ENCODE measurements around the gene CHST7. TPM values are rescaled to one million over a fixed set of nuclear protein-coding genes. Genes with fewer than 3 reads are reported as not detected.

Gene CHST7
- total RNA-seq, 2 experiments from 2014 or later, result 4.0 to 4.6 TPM

- H3K27ac Mint-ChIP-seq, result no peak overlapping the region
- Histone ChIP-seq H3K36me3 (ENCODE audit: insufficient read depth, low read length) (no peaks in the 10 kb centered on the region), H3K4me3 (ENCODE audit: low read length) (no peak overlapping the region), H3K4me1 (ENCODE audit: insufficient read depth, low read length) (peaks cover 47% of the 10 kb centered on the region), H3K9me3 (ENCODE audit: control insufficient read depth in 1 of 2, insufficient read depth in 1 of 2, low read length in 2 of 2) (no peaks in the 10 kb centered on the region), H3K27ac (ENCODE audit: low read depth in 1 of 2, low read length in 2 of 2) (no peak overlapping the region), H3K27me3 (ENCODE audit: control insufficient read depth in 1 of 2, insufficient read depth in 2 of 2, low read length in 2 of 2) (no peaks in the 10 kb centered on the region)
- H3K4me1 Mint-ChIP-seq (ENCODE audit: low read depth), result peaks cover 29% of the 10 kb centered on the region
- DNase-seq (no peak), ATAC-seq (ENCODE audit: poor library complexity) (no peak)
- POLR2A ChIA-PET, result interaction anchor here (1.1 to 1.2 kb wide), 2 partner anchors 8 to 32 kb away, joined by 5 to 7 read pairs; no protein-coding TSS in a partner anchor
- peaks cover 9% of the 10 kb centered on the region for H3K36me3 Mint-ChIP-seq (ENCODE audit: low read depth)
- no peaks in the 10 kb centered on the region for H3K27me3 Mint-ChIP-seq
- H3K9me3 Mint-ChIP-seq, result no peaks in the 10 kb centered on the region
- TF ChIP-seq CTCF (IDR thresholded peaks at IDR 0.05), result no peak
- intact Hi-C loops (cut with DNase I, micrococcal nuclease), result loop anchor here in 1 of 2 experiments (10.0 kb wide), 1 partner anchor 774 kb away; no protein-coding TSS in a partner anchor
- H3K4me3 Mint-ChIP-seq, result peak overlapping the region; percentile 27
- CTCF ChIA-PET, result interaction anchor here (0.6 to 1.0 kb wide), 2 partner anchors 9 to 19 kb away, joined by 3 read pairs; no protein-coding TSS in a partner anchor
These were observed 5.7 kb downstream of the CHST7 start for GRCh38 chrX:46579250-46579649.

DNA sequence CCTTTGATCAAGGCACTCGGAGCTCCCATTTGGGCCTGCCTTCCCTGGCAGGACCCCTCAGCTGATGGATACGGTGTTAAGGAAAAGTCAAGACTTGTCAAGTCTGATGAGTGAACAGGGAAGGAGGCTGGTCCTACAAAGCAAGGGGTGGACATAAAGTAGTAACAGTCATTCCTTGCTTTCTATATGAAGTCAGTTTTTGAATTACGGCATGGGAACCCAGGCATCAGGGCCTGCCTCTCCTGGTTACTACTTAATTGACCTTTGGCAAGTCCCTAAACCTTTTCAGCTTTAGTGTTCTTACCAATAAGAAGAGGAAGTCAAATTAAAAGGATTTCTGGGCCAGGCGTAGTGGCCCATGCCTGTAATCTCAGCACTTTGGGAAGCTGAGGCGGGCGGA, 7.0 kb downstream of the CHST7 start:
- intact Hi-C loops (cut with DNase I, micrococcal nuclease), result no loop called here
- H3K4me3 Mint-ChIP-seq, result no peak overlapping the region
- Histone ChIP-seq H3K27me3 (ENCODE audit: control insufficient read depth in 1 of 2, insufficient read depth in 2 of 2, low read length in 2 of 2) (no peaks in the 10 kb centered on the region), H3K9me3 (ENCODE audit: control insufficient read depth in 1 of 2, insufficient read depth in 1 of 2, low read length in 2 of 2) (no peaks in the 10 kb centered on the region), H3K27ac (ENCODE audit: low read depth in 1 of 2, low read length in 2 of 2) (no peak overlapping the region), H3K4me1 (ENCODE audit: insufficient read depth, low read length) (peaks cover 38% of the 10 kb centered on the region), H3K36me3 (ENCODE audit: insufficient read depth, low read length) (no peaks in the 10 kb centered on the region), H3K4me3 (ENCODE audit: low read length) (no peak overlapping the region)
- ATAC-seq (ENCODE audit: poor library complexity) (no peak), DNase-seq (no peak)
- POLR2A ChIA-PET, result no interaction called here
- TF ChIP-seq CTCF (IDR thresholded peaks at IDR 0.05), result no peak
- CTCF ChIA-PET, result interaction anchor here (0.7 kb wide), 1 partner anchor 10 kb away, joined by 4 read pairs; no protein-coding TSS in a partner anchor
- peaks cover 9% of the 10 kb centered on the region for H3K36me3 Mint-ChIP-seq (ENCODE audit: low read depth)
- H3K27ac Mint-ChIP-seq, result no peak overlapping the region
- no peaks in the 10 kb centered on the region for H3K27me3 Mint-ChIP-seq
- H3K4me1 Mint-ChIP-seq (ENCODE audit: low read depth), result peaks cover 30% of the 10 kb centered on the region
- no peaks in the 10 kb centered on the region for H3K9me3 Mint-ChIP-seq

GRCh38 chrX:46582325-46582724, 8.8 kb downstream of the CHST7 start:
- peaks cover 5% of the 10 kb centered on the region for H3K36me3 Mint-ChIP-seq (ENCODE audit: low read depth)
- H3K4me1 ChIP-seq (ENCODE audit: insufficient read depth, low read length), result peaks cover 41% of the 10 kb centered on the region
- H3K36me3 ChIP-seq (ENCODE audit: insufficient read depth, low read length), result no peaks in the 10 kb centered on the region
- ATAC-seq (ENCODE audit: poor library complexity) (no peak), DNase-seq (no peak)
- no peak overlapping the region for H3K4me3 ChIP-seq (ENCODE audit: low read length)
- H3K4me3 Mint-ChIP-seq, result no peak overlapping the region
- H3K27ac ChIP-seq (ENCODE audit: low read depth in 1 of 2, low read length in 2 of 2), result no peak overlapping the region
- CTCF ChIA-PET, result no interaction called here
- H3K27me3 ChIP-seq (ENCODE audit: control insufficient read depth in 1 of 2, insufficient read depth in 2 of 2, low read length in 2 of 2), result no peaks in the 10 kb centered on the region
- no peaks in the 10 kb centered on the region for H3K9me3 ChIP-seq (ENCODE audit: control insufficient read depth in 1 of 2, insufficient read depth in 1 of 2, low read length in 2 of 2)
- no peak overlapping the region for H3K27ac Mint-ChIP-seq
- no peak for TF ChIP-seq CTCF (IDR thresholded peaks at IDR 0.05)
- intact Hi-C loops (cut with DNase I, micrococcal nuclease), result no loop called here
- no peaks in the 10 kb centered on the region for H3K27me3 Mint-ChIP-seq
- H3K9me3 Mint-ChIP-seq, result no peaks in the 10 kb centered on the region
- POLR2A ChIA-PET, result no interaction called here
- peaks cover 18% of the 10 kb centered on the region for H3K4me1 Mint-ChIP-seq (ENCODE audit: low read depth)

Data from CD4-positive, alpha-beta T cell (primary cell).